Left ventricle myocardium inferior (tissue), 1 donor: ENCODE results near the gene UGT2B15. TPM values are rescaled to one million over a fixed set of nuclear protein-coding genes. Genes with fewer than 3 reads are reported as not detected.

ENCODE experiments used
- DNase-seq: peaks from one replicate; pipeline ENCODE4 v3.0.0-alpha.2; 2020
- H3K27ac ChIP-seq: fragments of 200-600 bp; replicated peaks from 2 replicates; pipeline ENCODE4 v1.8.0; 2021
- H3K27me3 ChIP-seq: fragments of 200-600 bp; 2 replicates; pipeline ENCODE4 v1.8.0; 2021; ENCODE audit warnings: low read depth
- H3K36me3 ChIP-seq: fragments of 200-600 bp; 2 replicates; pipeline ENCODE4 v1.8.0; 2021
- H3K4me1 ChIP-seq: fragments of 200-600 bp; 2 replicates; pipeline ENCODE4 v1.8.0; 2021
- H3K4me3 ChIP-seq: fragments of 200-600 bp; 2 replicates; pipeline ENCODE4 v1.8.0; 2021; ENCODE audit warnings: mild to moderate bottlenecking, moderate library complexity
- H3K9me3 ChIP-seq: fragments of 200-600 bp; replicated peaks from 2 replicates; pipeline ENCODE4 v1.8.0; 2021
- CTCF ChIP-seq: fragments of 200-600 bp; IDR thresholded peaks from 2 replicates; pipeline ENCODE4 v1.8.0; 2021; ENCODE audit warnings: antibody characterized with exemption, mild to moderate bottlenecking, borderline replicate concordance
- intact Hi-C: fragments of 100-400 bp; cut with micrococcal nuclease; formaldehyde crosslinking; loops from one replicate; pipeline ENCODE4 v1.11.0; 2022
- total RNA-seq: library from RNA; stranded (reverse); fragmentation: NEBNext Ultra II Directional; extraction: Animal tissue kit (Norgen Biotek cat#: 25700); gene quantifications from one replicate; pipeline ENCODE4 v1.2.1, GENCODE V29; 2021
- donor health status: DM: no; HTN: yes; CAD: no; lungs with severe emphysema.

Gene UGT2B15
- total RNA-seq, 1 donor from 2014 or later, result not detected

GRCh38 chr4:68617003-68617698, 53.3 kb downstream of the UGT2B15 start:
- no peak for TF ChIP-seq CTCF
- no peak for DNase-seq
- intact Hi-C loops, result no loop called here
- Histone ChIP-seq H3K4me1 (no peaks in the 10 kb centered on the region), H3K27me3 (no peaks in the 10 kb centered on the region), H3K9me3 (no peaks in the 10 kb centered on the region), H3K27ac (no peak overlapping the region), H3K4me3 (no peak overlapping the region), H3K36me3 (no peaks in the 10 kb centered on the region)

GRCh38 chr4:68615699-68616422, 54.6 kb downstream of the UGT2B15 start:
- no peaks in the 10 kb centered on the region for H3K27me3 ChIP-seq
- no peaks in the 10 kb centered on the region for H3K9me3 ChIP-seq
- no peak for DNase-seq
- H3K27ac ChIP-seq, result no peak overlapping the region
- no peaks in the 10 kb centered on the region for H3K36me3 ChIP-seq
- no peak overlapping the region for H3K4me3 ChIP-seq
- intact Hi-C loops, result no loop called here
- H3K4me1 ChIP-seq, result no peaks in the 10 kb centered on the region
- no peak for TF ChIP-seq CTCF

GRCh38 chr4:68613752-68614151, 56.7 kb downstream of the UGT2B15 start:
- Histone ChIP-seq H3K27ac (no peak overlapping the region), H3K9me3 (no peaks in the 10 kb centered on the region), H3K36me3 (no peaks in the 10 kb centered on the region), H3K27me3 (no peaks in the 10 kb centered on the region), H3K4me1 (no peaks in the 10 kb centered on the region), H3K4me3 (no peak overlapping the region)
- intact Hi-C loops, result no loop called here
- DNase-seq, result no peak
- TF ChIP-seq CTCF, result no peak

GRCh38 chr4:68606240-68606639, 64.2 kb downstream of the UGT2B15 start:
- Histone ChIP-seq H3K4me3 (no peak overlapping the region), H3K36me3 (no peaks in the 10 kb centered on the region), H3K27ac (no peak overlapping the region), H3K4me1 (peaks cover 4% of the 10 kb centered on the region), H3K27me3 (no peaks in the 10 kb centered on the region), H3K9me3 (no peaks in the 10 kb centered on the region)
- no peak for DNase-seq
- no peak for TF ChIP-seq CTCF
- intact Hi-C loops, result no loop called here

- Histone ChIP-seq H3K27ac (no peak overlapping the region), H3K4me3 (no peak overlapping the region), H3K9me3 (no peaks in the 10 kb centered on the region), H3K27me3 (no peaks in the 10 kb centered on the region), H3K36me3 (no peaks in the 10 kb centered on the region), H3K4me1 (no peaks in the 10 kb centered on the region)
- intact Hi-C loops, result no loop called here
- no peak for DNase-seq
- TF ChIP-seq CTCF, result no peak
These were observed 71.3 kb downstream of the UGT2B15 start for GRCh38 chr4:68599150-68599549.
